Esophagus squamous epithelium (tissue), 4 donors: ENCODE measurements around the gene COL23A1.
"Not testable (repeated sequence)": the region's sequence is repeated elsewhere in the genome, so short reads cannot be mapped to it uniquely, and the experiment has no call there.

ENCODE experiments used
- POLR2A ChIP-seq, 4 donors: fragments of 450-650 bp; IDR thresholded peaks; one replicate each; pipeline ENCODE4 v1.6.1; 2017; ENCODE audit warnings: antibody characterized with exemption in 4 of 4, mild to moderate bottlenecking in 4 of 4, moderate library complexity in 3 of 4
- TF ChIP-seq, protein P1 (sequence below), 6 experiments: fragments of 450-650 bp in 4 of 6; fragments of 200-600 bp in 2 of 6; sonication (generic) in 2 of 6; IDR thresholded peaks; one replicate each; pipeline ENCODE4 v1.5.1; 2016 to 2019; ENCODE audit warnings: antibody characterized with exemption in 6 of 6, mild to moderate bottlenecking in 4 of 6, moderate library complexity in 4 of 6

DNA sequence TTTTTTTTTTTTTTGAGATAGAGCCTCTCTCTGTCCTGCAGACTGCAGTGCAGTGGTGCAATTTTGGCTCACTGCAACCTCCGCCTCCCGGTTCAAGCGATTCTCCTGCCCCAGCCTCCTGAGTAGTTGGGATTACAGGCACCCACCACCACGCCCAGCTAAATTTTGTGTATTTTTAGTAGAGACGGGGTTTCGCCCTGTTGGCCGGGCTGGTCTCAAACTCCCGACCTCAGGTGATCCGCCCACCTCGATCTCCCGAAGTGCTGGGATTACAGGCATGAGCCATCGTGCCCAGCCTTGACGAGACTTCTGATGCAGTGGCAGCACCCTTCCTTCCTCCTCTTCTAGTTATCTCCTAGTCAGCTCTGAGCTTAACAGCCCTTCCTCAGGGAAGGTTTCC is 361.1 kb downstream of the COL23A1 start:
- TF ChIP-seq, protein P1, sequence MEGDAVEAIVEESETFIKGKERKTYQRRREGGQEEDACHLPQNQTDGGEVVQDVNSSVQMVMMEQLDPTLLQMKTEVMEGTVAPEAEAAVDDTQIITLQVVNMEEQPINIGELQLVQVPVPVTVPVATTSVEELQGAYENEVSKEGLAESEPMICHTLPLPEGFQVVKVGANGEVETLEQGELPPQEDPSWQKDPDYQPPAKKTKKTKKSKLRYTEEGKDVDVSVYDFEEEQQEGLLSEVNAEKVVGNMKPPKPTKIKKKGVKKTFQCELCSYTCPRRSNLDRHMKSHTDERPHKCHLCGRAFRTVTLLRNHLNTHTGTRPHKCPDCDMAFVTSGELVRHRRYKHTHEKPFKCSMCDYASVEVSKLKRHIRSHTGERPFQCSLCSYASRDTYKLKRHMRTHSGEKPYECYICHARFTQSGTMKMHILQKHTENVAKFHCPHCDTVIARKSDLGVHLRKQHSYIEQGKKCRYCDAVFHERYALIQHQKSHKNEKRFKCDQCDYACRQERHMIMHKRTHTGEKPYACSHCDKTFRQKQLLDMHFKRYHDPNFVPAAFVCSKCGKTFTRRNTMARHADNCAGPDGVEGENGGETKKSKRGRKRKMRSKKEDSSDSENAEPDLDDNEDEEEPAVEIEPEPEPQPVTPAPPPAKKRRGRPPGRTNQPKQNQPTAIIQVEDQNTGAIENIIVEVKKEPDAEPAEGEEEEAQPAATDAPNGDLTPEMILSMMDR (IDR thresholded peaks at IDR 0.05), result not testable (repeated sequence)
- not testable (repeated sequence) for TF ChIP-seq POLR2A (IDR thresholded peaks at IDR 0.05)
